SK-N-SH (cell line): ENCODE data around the gene STK25.

ENCODE experiments used
- ELF1 ChIP-seq: IDR thresholded peaks from 2 replicates; pipeline ENCODE4 v1.4.0; 2012
- FOXM1 ChIP-seq: IDR thresholded peaks from 2 replicates; pipeline ENCODE4 v1.4.0; 2012; ENCODE audit warnings: low read depth, mild to moderate bottlenecking
- TF ChIP-seq, protein P1 (sequence below): fragments of 200-600 bp; sonication (generic); IDR thresholded peaks from 2 replicates; pipeline ENCODE4 v1.6.1; 2017; ENCODE audit warnings: antibody characterized with exemption, mild to moderate bottlenecking, moderate library complexity

DNA sequence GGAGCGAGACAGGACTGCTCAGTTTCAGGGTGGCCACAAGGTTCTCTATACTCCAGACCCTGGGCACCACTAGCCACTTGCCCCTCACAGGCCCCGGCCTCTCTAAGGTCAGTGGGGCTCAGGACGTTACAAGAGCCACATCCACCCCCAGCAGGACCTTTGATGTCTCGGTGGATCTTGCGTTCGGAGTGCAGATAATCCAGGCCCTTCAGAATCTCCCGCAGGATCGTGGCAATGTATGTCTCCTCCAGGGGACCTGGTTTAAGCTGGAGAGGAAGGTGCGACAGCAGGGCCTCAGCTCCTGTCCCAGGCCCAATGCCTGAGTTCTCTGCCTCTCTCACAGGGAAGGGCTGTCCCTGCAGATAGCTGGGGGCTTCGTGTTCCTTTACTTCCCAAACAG lies 8.4 kb downstream of the STK25 start:
- TF ChIP-seq FOXM1 (no peak), ELF1 (no peak)
- TF ChIP-seq, protein P1, sequence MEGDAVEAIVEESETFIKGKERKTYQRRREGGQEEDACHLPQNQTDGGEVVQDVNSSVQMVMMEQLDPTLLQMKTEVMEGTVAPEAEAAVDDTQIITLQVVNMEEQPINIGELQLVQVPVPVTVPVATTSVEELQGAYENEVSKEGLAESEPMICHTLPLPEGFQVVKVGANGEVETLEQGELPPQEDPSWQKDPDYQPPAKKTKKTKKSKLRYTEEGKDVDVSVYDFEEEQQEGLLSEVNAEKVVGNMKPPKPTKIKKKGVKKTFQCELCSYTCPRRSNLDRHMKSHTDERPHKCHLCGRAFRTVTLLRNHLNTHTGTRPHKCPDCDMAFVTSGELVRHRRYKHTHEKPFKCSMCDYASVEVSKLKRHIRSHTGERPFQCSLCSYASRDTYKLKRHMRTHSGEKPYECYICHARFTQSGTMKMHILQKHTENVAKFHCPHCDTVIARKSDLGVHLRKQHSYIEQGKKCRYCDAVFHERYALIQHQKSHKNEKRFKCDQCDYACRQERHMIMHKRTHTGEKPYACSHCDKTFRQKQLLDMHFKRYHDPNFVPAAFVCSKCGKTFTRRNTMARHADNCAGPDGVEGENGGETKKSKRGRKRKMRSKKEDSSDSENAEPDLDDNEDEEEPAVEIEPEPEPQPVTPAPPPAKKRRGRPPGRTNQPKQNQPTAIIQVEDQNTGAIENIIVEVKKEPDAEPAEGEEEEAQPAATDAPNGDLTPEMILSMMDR: no peak
